SHP77 treated with DMSO at 0.1 percent for 48 hours (cell line): ENCODE measurements around the gene PPP6R2.
"Not testable (repeated sequence)": the region's sequence is repeated elsewhere in the genome, so short reads cannot be mapped to it uniquely, and the experiment has no call there.

Experiments
- DNase-seq: peaks from one replicate; lab custom pipeline; 2025; lab: John Stamatoyannopoulos, UW

The PPP6R2 gene

DNA sequence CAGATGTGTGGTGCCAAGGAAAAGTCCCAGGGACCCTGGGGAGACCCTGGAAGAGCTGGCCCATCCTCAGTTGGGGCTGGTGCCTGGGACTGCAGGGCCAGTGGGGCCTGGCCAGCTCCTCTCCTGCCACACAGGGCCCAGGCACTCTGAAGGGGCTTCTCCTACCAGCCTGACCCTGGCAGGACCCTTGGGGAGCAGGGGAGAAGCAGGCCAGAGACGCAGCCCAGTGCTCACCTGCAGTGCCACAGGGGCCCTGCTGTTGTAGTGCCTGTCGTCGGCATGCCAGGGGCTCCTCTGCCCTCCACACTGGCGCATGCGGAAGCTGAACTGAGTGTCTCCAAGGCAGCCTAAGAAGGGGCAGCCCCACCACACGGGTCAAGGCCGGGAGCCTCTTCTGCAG, 25.5 kb upstream of the PPP6R2 start:
- DNase-seq, result no peak

DNA sequence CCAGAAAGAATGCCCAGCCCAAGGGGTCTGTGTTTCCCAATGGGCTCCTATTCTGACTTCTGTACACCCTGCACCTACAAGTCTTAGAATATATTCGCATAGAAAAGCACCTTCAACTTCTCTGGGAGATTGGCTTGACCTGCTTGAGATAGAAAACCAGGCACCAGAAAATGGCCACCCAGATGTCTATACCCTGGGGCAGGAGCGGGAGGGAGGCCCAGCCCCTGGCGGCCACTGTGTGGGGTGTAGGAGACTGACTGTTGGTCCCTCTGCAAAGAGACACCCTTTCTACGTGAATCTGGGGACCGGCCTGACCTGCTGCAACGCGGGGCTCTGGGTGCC, 24.8 kb upstream of the PPP6R2 start:
- no peak for DNase-seq

DNA sequence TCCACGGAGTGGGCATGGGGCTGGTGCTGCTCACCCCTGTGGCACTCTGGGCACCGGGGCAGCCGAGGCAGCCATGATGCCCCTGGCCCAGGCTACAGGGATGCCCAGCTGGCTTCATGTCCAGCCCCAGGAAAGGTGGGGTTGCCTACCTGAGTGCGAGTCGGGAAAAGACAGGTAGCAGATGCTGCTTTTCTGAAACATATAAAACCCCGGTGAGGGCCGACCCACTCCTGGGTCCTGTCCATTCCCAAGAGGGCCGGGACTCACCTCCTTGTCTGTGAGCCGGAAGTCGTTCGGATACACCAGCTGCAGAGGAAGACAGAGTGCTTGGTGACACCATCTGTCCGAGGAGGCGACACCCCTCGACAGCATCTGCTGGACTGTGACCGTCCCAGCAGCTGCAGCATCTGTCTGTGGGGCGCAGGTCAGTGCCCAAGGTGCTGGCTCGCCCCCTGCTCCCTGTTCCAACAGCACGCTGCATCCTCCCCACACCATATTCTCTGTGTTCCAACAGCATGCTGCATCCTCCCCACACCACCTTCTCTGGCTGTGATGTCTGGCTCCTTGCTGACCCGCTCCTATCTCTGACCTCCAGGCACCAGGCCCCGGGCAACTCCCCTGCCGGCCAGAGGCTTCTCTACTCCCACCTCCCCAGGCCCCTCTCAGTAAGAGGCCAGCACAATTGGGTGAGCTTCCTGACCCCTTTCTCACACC, 24.3 kb upstream of the PPP6R2 start:
- no peak for DNase-seq

DNA sequence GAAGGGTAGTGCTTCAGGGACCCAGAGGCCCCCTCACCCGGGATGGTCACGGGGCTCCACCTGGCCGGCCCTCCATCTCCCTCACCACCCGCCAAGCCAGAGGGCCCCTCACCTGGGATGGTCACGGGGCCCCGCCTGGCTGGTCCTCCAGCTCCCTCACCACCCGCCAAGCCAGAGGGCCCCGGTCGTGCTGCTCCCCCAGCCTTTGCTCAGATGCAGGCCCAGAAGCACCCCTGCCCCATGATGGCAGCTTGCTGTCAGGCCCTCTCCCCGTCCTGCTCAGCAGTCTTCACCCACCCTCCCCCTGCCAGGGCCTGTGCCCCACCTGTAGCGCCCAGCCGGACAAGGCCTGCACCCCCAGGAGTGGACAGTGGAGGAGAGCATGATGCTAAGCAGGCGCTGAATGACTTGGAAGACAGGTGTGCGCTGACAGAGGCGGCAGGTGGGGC, 23.6 kb upstream of the PPP6R2 start:
- no peak for DNase-seq

DNA sequence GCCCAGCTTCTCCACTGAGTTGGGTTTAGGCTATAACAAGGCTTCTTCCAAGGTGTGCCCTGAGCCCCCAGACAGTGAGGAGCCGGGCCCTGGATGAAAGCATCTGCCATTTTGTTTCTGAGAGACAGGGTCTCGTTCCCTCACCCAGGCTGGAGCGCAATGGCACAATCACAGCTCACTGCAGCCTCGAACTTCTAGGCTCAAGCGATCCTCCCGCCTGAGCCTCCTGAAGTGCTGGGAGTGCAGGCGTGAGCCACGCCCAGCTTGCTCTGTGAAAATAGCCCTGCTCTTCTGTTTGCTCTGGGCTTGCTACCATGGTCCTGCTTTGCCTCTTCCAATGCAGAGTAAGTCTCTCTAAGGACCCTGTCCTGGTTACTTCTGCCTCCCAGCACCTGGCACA, 23.0 kb upstream of the PPP6R2 start:
- no peak for DNase-seq

DNA sequence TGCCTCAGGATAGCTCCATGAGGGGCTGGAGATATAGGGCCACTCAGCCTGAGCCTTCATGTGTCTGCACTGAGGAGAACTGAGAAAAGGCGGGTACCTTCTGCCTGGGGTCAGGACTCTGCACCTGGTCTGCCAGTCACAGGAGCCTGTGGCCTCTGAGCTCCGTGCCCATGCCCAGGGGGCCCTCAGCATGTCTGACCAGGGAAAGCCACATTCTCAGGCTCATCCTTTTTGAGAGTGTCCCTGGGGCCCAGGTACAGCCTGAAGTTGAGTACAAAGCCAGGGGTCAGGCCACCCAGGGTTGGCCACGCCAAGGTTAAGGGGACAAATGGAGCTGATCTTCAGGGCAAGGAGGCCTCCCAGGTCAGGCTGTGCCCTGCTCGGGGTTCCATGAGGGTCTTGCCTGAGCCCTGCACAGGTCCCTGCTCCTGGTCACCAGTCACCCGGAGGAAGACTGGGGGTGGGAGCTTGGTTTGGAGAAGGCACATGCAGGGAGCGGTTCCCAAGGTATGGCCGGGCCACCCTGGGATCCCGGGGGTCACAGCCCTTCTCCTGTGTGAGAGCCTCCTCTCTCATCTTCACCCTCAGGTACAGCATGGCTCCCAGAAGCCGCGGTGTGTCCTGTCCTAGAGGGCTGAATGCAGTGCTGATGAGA, 22.3 kb upstream of the PPP6R2 start:
- DNase-seq, result no peak

DNA sequence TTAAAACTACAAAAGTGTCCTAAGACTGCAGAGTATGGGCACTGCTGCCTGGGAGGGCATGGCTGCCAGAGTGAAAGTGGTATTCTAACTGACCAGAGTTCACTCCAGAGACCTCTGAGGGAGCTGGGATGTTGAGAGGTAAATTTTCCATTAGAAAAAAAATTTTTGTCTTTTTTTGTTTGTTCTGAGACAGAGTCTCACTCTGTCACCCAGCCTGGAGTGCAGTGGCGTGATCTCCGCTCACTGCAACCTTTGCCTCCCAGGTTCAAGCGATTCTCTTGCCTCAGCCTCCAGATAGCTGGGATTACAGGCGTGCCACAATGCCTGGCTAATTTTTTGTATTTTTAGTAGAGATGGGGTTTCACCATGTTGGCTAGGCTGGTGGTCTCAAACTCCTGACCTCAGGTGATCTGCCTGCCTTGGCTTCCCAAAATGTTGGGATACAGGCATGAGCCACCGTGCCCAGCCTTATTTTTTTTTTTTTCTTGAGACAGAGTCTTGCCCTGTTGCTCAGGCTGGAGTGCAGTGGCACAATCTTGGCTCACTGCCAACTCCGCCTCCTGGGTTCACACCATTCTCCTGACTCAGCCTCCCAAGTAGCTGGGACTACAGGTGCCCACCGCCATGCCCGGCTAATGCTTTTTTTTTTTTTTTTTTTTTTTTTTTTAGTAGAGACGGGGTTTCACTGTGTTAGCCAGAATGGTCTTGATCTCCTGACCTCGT, 20.6 kb upstream of the PPP6R2 start:
- DNase-seq, result not testable (repeated sequence)

DNA sequence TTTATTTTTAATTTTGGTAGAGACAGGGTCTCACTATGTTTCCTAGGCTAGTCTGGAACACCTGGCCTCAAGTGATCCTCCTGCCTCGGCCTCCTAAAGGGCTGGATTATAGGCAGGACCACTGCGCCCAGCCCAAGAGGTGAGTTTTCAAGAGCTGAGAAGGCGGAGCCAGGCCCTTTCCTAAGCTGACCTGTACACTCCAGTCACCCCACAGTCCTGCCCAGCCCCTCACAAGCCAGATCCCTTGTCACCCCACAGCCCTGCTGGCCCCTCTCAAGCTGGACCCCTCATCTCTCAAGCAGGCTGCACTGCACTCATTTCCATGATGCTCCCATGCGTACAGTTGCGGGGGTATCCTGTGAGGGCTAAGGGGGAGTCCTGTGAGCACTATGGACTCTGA, 19.2 kb upstream of the PPP6R2 start:
- no peak for DNase-seq

DNA sequence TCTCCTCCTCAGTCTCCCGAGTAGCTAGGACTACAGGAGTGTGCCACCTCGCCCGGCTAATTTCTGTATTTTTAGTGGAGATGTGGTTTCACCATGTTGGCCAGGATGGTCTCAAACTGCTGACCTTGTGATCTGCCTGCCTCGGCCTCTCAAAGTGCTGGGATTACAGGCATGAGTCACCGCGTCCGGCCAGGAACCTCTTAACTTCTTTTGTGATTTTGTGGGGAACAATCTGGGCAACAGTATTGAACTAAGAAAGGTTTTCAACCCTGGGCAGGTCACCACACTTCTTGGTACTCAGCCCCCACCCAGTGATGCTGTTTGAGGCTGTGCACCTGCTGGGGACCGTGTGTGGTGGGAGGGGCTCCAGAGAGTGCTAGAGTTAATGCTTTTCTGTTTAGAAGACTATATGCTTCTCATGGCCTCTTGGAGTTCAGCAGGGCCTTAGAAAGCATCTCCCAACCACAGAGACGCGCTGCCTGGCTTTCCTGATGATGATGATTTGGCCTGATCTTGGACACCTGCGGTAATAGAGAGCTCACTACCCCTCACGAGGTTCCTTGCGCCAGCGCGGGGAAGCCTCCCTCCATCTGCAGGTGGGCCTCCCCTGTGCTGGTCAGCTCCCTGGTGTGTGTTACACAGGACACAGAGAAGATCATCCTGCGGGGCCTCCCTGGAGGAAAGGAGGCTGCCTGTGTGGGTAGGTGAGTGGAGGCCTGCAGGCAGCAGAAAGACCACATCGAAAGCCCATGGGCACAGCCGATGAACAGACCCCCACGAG, 17.5 kb upstream of the PPP6R2 start:
- no peak for DNase-seq

DNA sequence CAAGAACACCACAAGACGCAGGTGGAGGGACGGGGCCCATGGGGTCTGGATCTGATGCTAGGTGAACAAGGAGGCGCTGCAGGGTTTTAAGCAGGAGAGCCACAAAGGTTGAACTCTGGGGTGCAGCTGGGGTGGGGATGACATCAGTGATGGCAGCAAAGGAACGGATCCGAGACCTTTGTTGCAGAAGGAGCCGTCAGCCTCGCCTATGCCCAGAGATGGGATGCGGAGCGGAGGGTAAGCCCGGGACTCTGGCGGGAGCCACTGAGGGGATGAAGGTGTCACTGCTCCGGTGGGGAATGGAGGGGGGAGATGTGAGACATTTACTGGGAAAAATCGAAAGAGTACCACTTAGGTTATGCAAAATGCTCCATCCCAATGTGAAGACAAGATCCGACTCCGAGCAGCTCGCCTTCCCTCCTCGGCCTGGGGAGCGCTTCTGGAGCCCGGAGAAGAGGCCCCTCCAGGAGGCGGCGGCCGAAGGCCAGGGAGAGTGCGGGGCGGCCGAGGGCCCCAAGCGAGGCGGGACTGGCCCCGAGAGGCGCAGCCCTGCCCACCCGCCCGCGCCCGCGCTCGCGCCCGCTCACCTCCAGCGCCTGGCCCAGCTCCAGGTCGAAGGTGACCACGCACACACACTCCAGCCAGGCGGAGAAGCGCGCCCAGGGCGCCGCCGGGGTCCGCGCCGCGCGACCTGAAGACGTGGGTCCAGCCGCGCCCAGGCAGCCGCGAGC, 16.7 kb upstream of the PPP6R2 start:
- no peak for DNase-seq

DNA sequence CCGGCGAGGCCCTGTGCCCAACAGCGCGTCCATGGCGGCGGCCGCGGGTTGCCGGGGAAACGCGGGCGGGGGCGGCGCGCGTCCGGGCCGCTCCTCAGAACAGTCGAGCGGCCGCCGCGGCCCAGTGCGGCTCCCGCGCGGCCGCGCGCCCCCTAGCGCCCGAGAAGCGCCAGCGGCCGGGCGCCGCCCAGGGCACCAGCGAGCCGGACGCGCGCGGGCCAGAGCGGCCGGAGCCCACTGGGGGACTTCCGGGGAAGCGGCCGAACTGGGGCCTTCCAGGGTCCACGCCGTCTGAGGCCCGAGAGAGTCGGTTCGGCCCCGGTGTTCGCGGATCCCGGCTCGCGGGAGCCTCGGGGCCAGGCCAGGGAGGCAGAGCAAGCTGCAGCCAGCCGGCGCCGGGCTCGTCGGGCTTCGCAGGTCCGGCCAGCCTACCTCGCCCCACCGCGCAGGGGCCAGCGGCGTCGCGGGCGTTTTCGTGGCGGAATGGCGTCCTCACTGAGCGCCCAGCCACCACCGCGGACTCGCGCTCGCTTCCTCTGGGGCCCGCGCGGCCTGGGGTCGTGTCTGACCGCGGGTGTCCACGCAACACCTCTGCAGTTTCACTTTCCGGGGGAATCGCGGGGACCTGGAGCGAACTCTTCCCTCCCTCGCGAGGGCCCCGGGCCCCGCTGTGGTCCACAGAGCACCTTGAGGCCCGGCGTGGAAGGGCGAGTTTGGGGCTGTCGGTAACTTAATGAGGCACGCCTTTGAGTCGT, 16.0 kb upstream of the PPP6R2 start, which contains the start of gene DENND6B:
TSS of gene DENND6B (minus strand) at position 57 of the 755 bp plus-strand sequence. CDS start at position 33, 24 bp downstream.
- peak; percentile 62 for DNase-seq

DNA sequence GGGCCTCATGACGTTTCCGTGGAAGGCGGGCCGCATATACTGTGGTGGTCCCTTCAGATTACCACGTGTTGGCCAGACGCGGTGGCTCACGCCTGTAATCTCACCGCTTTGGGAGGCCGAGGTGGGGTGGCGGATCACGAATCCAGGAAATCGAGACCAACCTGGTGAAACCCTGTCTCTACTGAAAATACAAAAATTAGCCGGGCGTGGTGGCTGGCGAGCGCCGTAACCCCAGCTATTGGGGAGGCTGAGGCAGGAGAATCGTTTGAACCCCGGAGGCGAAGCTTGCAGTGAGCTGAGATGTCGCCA, 15.5 kb upstream of the PPP6R2 start:
- DNase-seq, result no peak

DNA sequence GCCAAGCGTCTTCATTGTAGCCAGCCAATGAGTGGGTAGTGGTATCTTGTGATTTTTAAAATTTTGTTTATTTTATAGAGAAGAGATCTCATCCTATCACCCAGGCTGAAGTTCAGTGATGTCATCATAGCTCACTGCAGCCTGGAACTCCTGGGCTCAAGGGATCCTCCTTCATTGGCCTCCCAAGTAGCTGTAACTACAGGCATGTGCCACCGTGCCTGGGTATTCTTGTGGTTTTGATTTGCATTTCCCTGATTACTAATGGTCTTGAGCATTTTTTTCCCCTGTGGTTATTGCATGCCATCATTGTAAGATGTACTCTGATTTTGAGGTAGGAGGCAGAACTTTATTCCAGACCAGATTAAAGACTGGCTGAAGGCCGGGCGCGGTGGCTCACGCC, 13.9 kb upstream of the PPP6R2 start:
- DNase-seq, result no peak

DNA sequence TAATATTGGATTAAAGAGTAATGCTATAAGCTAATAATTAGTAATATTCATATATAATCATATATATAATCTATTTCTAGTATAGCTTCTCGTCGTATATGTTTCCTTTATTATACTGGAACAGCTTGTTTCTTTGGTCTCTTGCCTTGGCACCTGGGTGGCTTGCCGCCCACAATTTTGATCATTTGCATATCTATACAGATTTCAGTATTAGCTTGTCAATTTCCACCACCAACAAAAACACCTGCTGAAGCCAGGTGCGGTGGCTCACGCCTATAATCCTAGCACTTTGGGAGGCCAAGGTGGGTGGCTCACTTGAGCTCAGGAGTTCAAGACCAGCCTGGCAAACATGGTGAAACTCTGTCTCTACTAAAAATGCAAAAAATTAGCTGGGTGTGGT, 8.7 kb upstream of the PPP6R2 start:
- not testable (repeated sequence) for DNase-seq

DNA sequence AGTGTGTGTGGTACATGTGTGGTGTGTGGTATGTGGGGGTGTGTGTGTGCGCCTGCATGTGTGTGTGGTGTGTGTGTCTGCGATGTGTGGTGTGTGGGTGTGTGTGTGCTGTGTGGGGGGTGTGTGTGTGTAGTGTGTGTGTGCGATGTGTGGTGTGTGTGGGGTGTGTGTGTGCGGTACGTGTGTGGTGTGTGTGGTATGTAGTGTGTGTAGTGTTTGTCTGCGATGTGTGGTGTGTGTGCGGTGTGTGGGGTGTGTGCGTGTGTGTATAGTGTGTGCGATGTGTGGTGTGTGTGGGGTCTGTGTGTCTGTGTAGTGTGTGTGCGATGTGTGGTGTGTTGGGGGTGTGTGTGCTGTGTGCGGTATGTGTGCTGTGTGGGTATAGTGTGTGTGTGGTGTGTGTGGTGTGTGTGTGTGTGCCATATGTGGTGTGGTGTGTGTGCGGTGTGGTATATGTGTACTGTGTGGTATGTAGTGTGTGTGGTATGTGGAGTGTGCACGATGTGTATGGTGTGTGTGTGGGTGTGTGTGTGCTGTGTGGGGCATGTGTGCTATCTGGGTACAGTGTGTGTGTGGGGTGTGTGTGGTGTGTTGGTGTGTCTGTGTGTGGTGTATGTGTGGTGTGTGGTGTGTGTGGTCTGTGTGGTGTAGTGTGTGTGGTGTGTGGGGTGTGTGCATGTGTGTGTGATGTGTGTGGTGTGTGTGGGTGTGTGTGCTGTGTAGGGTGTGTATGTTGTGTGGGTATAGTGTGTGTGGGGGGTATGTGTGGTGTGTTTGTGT, 5.7 kb upstream of the PPP6R2 start:
- no peak for DNase-seq

DNA sequence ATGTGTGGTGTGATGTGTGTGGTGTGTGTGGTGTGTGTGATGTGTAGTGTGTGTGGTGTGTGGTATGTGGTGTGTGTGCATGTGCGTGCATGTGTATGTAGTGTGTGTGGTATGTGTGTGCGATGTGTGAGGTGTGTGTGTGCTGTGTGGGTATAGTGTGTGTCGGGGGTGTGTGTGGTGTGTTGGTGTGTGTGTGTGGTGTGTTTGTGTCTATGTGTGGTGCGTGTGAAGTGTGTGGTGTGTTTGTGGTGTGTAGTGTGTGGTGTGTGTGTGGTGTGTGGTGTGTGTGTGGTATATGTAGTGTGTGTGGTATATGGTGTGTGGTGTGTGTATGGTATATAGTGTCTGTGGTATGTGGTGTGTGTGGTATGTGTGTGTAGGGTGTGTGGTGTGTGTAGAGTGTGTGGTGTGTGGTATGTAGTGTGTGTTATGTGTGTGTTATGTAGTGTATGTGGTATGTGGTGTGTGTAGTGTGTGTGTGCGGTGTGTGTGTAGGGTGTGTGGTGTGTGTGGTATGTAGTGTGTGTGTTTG, 5.0 kb upstream of the PPP6R2 start:
- no peak for DNase-seq

DNA sequence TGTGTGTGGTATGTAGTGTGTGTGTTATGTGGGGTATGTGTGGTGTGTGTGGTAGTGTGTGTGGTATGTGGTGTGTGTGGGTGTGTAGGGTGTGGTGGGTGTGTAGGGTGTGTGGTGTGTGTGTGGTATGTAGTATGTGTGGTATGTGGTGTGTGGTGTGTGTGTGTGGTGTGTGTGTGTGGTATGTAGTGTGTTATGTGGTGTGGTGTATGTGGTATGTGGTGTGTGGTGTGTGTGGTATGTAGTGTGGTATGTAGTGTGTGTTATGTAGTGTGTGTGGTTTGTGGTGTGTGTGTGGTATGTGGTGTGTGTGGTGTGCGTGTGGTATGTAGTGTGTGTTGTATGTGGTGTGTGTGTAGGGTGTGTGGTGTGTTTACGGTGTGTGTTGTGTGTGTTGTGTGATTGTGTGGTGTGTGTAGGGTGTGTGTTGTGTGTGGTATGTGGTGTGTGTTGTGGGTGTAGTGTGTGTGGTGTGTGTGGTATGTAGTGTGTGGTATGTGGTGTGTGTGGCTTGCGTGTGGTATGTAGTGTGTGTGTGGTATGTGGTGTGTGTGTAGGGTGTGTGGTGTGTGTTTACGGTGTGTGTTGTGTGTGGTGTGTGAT, 4.2 kb upstream of the PPP6R2 start:
- no peak for DNase-seq

DNA sequence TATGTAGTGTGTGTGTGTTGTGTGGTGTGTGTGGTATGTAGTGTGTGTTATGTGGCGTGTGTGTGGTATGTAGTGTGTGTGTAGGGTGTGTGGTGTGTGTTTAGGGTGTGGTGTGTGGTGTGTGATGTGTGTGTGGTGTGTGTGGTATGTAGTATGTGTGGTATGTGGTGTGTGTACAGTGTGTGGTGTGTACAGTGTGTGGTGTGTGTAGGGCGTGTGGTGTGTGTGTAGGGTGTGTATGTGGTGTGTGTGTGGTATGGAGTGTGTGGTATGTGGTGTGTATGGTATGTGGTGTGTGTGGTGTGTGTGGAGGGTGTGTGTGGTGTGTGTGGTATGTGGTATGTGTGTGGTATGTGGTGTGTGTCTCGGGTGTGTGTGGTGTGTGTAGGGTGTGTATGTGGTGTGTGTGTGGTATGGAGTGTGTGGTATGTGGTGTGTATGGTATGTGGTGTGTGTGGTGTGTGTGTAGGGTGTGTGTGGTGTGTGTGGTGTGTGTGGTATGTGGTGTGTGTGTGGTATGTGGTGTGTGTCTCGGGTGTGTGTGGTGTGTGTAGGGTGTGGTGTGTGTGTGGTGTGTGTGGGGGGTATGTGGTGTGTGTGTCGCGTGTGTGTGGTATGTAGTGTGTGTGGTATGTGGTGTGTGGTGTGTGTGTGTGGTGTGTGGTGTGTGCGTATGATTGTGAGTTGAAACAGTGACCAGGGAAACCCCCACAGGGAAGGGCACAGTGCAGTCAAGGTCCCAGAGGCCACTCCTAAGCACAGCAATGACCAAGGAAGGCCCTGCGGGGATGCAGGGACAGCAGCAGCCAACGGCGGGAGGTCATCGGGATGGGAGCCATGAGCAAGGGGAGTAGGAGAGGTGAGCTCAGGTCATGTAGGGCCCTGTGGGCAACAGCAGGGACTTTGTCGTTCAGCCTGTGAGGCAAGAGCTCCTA, 2.9 kb upstream of the PPP6R2 start:
- DNase-seq, result no peak
